Astrocyte (in vitro differentiated cells and primary cell): ENCODE measurements around the gene CREB3. TPM values are rescaled to one million over a fixed set of nuclear protein-coding genes. Genes with fewer than 3 reads are reported as not detected.
A peak's percentile ranks its signal among the peaks of the same experiment; 100 is the strongest.

Experiments used
- DNase-seq: peaks from one replicate; pipeline ENCODE4 v3.0.0-alpha.2; 2010; ENCODE audit warnings: low read depth
- FAIRE-seq: peaks from 2 replicates; lab custom pipeline; 2011; peaks lifted over from hg19 to GRCh38; lab: Jason Lieb, UNC
- H2AFZ ChIP-seq: 2 replicates; pipeline ENCODE4 v1.6.0; 2012; ENCODE audit warnings: low read depth, low read length, inconsistent platforms
- H3K27ac ChIP-seq: 2 replicates; pipeline ENCODE4 v1.5.1; 2011; ENCODE audit warnings: low read depth, low read length, inconsistent platforms
- H3K27me3 ChIP-seq: 2 replicates; pipeline ENCODE4 v1.6.0; 2011; ENCODE audit warnings: low read length, inconsistent platforms; ENCODE audit not compliant: insufficient read depth
- H3K36me3 ChIP-seq: 2 replicates; pipeline ENCODE4 v1.5.1; 2011; ENCODE audit warnings: low read length, inconsistent platforms; ENCODE audit not compliant: insufficient read depth
- H3K4me1 ChIP-seq: 2 replicates; pipeline ENCODE4 v1.5.1; 2011; ENCODE audit warnings: low read length, inconsistent platforms; ENCODE audit not compliant: insufficient read depth
- H3K4me2 ChIP-seq: 2 replicates; pipeline ENCODE4 v1.6.0; 2012; ENCODE audit warnings: low read length, inconsistent platforms
- H3K4me3 ChIP-seq: 2 replicates; pipeline ENCODE4 v1.5.1; 2011; ENCODE audit warnings: low read depth, mild to moderate bottlenecking, low read length, inconsistent platforms; ENCODE audit not compliant: insufficient read depth
- H3K79me2 ChIP-seq: 2 replicates; pipeline ENCODE4 v1.6.0; 2012; ENCODE audit warnings: mild to moderate bottlenecking, low read length, inconsistent platforms; ENCODE audit not compliant: insufficient read depth
- H3K9ac ChIP-seq: 2 replicates; pipeline ENCODE4 v1.6.0; 2012; ENCODE audit warnings: mild to moderate bottlenecking, low read length, inconsistent platforms
- H3K9me3 ChIP-seq: 2 replicates; pipeline ENCODE4 v1.5.1; 2012; ENCODE audit warnings: low read depth, mild to moderate bottlenecking, low read length, inconsistent platforms; ENCODE audit not compliant: insufficient read depth
- H4K20me1 ChIP-seq: 2 replicates; pipeline ENCODE4 v1.6.0; 2012; ENCODE audit warnings: low read length, inconsistent platforms; ENCODE audit not compliant: insufficient read depth
- H3K27ac Mint-ChIP-seq: one replicate; pipeline ENCODE4 v1.8.0; 2021; ENCODE audit warnings: mild to moderate bottlenecking, mixed read lengths; ENCODE audit not compliant: unreplicated experiment
- H3K27me3 Mint-ChIP-seq: one replicate; pipeline ENCODE4 v1.8.0; 2021; ENCODE audit warnings: low read depth, mixed read lengths; ENCODE audit not compliant: unreplicated experiment
- H3K36me3 Mint-ChIP-seq: one replicate; pipeline ENCODE4 v1.8.0; 2021; ENCODE audit warnings: low read depth, mixed read lengths; ENCODE audit not compliant: unreplicated experiment
- H3K4me1 Mint-ChIP-seq: one replicate; pipeline ENCODE4 v1.8.0; 2021; ENCODE audit warnings: low read depth, mixed read lengths; ENCODE audit not compliant: unreplicated experiment
- H3K4me3 Mint-ChIP-seq: one replicate; pipeline ENCODE4 v1.8.0; 2021; ENCODE audit warnings: mild to moderate bottlenecking, moderate library complexity, mixed read lengths; ENCODE audit not compliant: unreplicated experiment
- H3K9me3 Mint-ChIP-seq: one replicate; pipeline ENCODE4 v1.8.0; 2021; ENCODE audit warnings: mild to moderate bottlenecking, mixed read lengths; ENCODE audit not compliant: unreplicated experiment
- CTCF ChIP-seq: IDR thresholded peaks from 2 replicates; pipeline ENCODE4 v1.5.1; 2011; ENCODE audit warnings: low read depth, mild to moderate bottlenecking, inconsistent platforms, low read length, moderate library complexity; ENCODE audit not compliant: insufficient read depth
- EZH2 ChIP-seq: IDR thresholded peaks from 2 replicates; pipeline ENCODE4 v1.6.1; 2012; ENCODE audit warnings: mild to moderate bottlenecking, low read length, inconsistent platforms; ENCODE audit not compliant: insufficient read depth
- total RNA-seq: library from RNA; stranded (reverse); gene quantifications from 2 replicates; pipeline ENCODE4 v1.2.1, GENCODE V29; 2021

The CREB3 gene
- total RNA-seq, 1 donor from 2014 or later: 84.1 TPM

GRCh38 chr9:35713578-35713977, 18.9 kb upstream of the CREB3 start:
- no peaks in the 10 kb centered on the region for H3K27me3 Mint-ChIP-seq

GRCh38 chr9:35714123-35714522, 18.3 kb upstream of the CREB3 start:
- peak overlapping the region; percentile 14 for H3K4me3 Mint-ChIP-seq
- no peak overlapping the region for H3K27ac Mint-ChIP-seq
- Histone ChIP-seq H3K9ac (no peak overlapping the region), H2AFZ (no peak overlapping the region), H3K4me2 (no peak overlapping the region), H3K4me3 (no peak overlapping the region), H3K79me2 (peaks cover 65% of the 10 kb centered on the region), H3K27me3 (no peaks in the 10 kb centered on the region), H3K36me3 (peaks cover 87% of the 10 kb centered on the region), H3K27ac (no peak overlapping the region), H3K4me1 (no peaks in the 10 kb centered on the region), H4K20me1 (peaks cover 90% of the 10 kb centered on the region), H3K9me3 (no peaks in the 10 kb centered on the region)
- H3K4me1 Mint-ChIP-seq: peaks cover 12% of the 10 kb centered on the region
- no peak for FAIRE-seq
- no peak for DNase-seq
- TF ChIP-seq EZH2 (no peak), CTCF (no peak)
- no peaks in the 10 kb centered on the region for H3K9me3 Mint-ChIP-seq
- H3K27me3 Mint-ChIP-seq: no peaks in the 10 kb centered on the region
- peaks cover 38% of the 10 kb centered on the region for H3K36me3 Mint-ChIP-seq

More at GRCh38 chr9:35713578-35713977, 18.9 kb upstream of the CREB3 start:
- no peaks in the 10 kb centered on the region for H3K4me1 ChIP-seq
- peaks cover 85% of the 10 kb centered on the region for H3K36me3 ChIP-seq
- H3K27me3 ChIP-seq: no peaks in the 10 kb centered on the region
- peaks cover 60% of the 10 kb centered on the region for H3K79me2 ChIP-seq
- no peak overlapping the region for H3K4me3 ChIP-seq
- no peak for DNase-seq
- no peaks in the 10 kb centered on the region for H3K9me3 ChIP-seq
- H4K20me1 ChIP-seq: peaks cover 90% of the 10 kb centered on the region
- no peak overlapping the region for H3K9ac ChIP-seq
- TF ChIP-seq EZH2: no peak
- no peak for TF ChIP-seq CTCF
- Mint-ChIP-seq H3K4me1 (peaks cover 12% of the 10 kb centered on the region), H3K36me3 (peaks cover 40% of the 10 kb centered on the region), H3K4me3 (no peak overlapping the region), H3K9me3 (no peaks in the 10 kb centered on the region), H3K27ac (no peak overlapping the region)
- no peak for FAIRE-seq
- H3K4me2 ChIP-seq: no peak overlapping the region
- H2AFZ ChIP-seq: no peak overlapping the region
- H3K27ac ChIP-seq: no peak overlapping the region

GRCh38 chr9:35714579-35715252, 17.8 kb upstream of the CREB3 start:
- H3K36me3 Mint-ChIP-seq: peaks cover 44% of the 10 kb centered on the region
- TF ChIP-seq EZH2: no peak
- peak overlapping the region; percentile 14 for H3K4me3 Mint-ChIP-seq
- DNase-seq (no peak), FAIRE-seq (no peak)
- Histone ChIP-seq H3K36me3 (peaks cover 88% of the 10 kb centered on the region), H3K4me1 (no peaks in the 10 kb centered on the region), H3K27me3 (no peaks in the 10 kb centered on the region), H3K9ac (no peak overlapping the region), H4K20me1 (peaks cover 93% of the 10 kb centered on the region), H3K9me3 (no peaks in the 10 kb centered on the region), H3K4me3 (no peak overlapping the region), H2AFZ (no peak overlapping the region), H3K4me2 (no peak overlapping the region), H3K27ac (no peak overlapping the region), H3K79me2 (peaks cover 71% of the 10 kb centered on the region)
- no peaks in the 10 kb centered on the region for H3K27me3 Mint-ChIP-seq
- no peaks in the 10 kb centered on the region for H3K9me3 Mint-ChIP-seq
- peaks cover 12% of the 10 kb centered on the region for H3K4me1 Mint-ChIP-seq
- H3K27ac Mint-ChIP-seq: peak overlapping the region; percentile 55
